ENCODE results near the gene MCAM. TPM values are rescaled to one million over a fixed set of nuclear protein-coding genes. Genes with fewer than 3 reads are reported as not detected.

The MCAM gene
- total RNA-seq, 2 experiments from 2014 or later = 0.69 to 1.3 TPM

GRCh38 chr11:119355091-119355843, 38.3 kb upstream of the MCAM start:
- H3K9me3 ChIP-seq (ENCODE audit: low read length) = no peaks in the 10 kb centered on the region
- H3K4me3 ChIP-seq (ENCODE audit: low read depth, low read length, poor library complexity, severe bottlenecking) = no peak overlapping the region
- no peak for DNase-seq (ENCODE audit: low spot score)
- TF ChIP-seq EZH2phosphoT487 (IDR thresholded peaks at IDR 0.05; ENCODE audit: borderline replicate concordance, low read depth, low read length) = no peak
- H3K4me2 ChIP-seq (ENCODE audit: low read length) = no peak overlapping the region
- peaks cover 52% of the 10 kb centered on the region for H3K36me3 ChIP-seq (ENCODE audit: insufficient read depth, low read length)
- no peaks in the 10 kb centered on the region for H4K20me1 ChIP-seq (ENCODE audit: insufficient read depth, low read length)
- no TSS peak for BruUV-seq (replicated peaks)
- no peaks in the 10 kb centered on the region for H3K9me2 ChIP-seq (ENCODE audit: insufficient read depth, low read length)
- ChIA-PET POLR2A (interaction anchor here (0.6 to 1.1 kb wide), 2 partner anchors 9 to 111 kb away, joined by 4 to 5 read pairs; no protein-coding TSS in a partner anchor), CTCF (ENCODE audit: unreplicated experiment) (interaction anchor here (1.1 to 1.3 kb wide), 2 partner anchors 14 to 28 kb away, joined by 3 to 4 read pairs; no protein-coding TSS in a partner anchor)
- H3K79me2 ChIP-seq (ENCODE audit: insufficient read depth, low read depth, low read length) = no peaks in the 10 kb centered on the region
- intact Hi-C loops (cut with micrococcal nuclease; ENCODE audit: unreplicated experiment) = no loop called here
- H3K4me1 ChIP-seq (ENCODE audit: insufficient read depth, low read length, poor library complexity, severe bottlenecking) = peaks cover 40% of the 10 kb centered on the region
- no peak overlapping the region for H2AFZ ChIP-seq (ENCODE audit: low read length)
- H3K27ac ChIP-seq (ENCODE audit: low read depth, low read length, poor library complexity, severe bottlenecking) = no peak overlapping the region

DNA sequence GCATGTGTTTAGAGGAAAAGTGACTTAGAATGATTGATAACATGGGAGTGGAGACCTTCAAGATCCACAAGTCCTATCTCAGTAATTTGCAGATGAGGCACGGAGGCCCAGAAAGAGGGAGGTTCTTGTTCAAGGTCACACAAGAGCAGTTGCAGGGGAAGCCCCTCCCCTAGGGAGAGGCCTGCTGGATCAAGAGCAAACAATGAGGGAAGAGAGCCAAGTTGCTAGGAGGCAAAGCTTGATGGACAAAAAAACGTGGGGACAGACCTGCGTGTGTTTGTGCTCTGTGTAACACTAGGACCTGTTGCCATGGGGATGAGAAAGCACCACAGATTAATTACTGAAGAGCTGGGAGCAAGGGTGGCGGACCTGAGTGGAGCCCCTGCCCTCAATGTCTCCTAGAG, 35.9 kb upstream of the MCAM start:
- Histone ChIP-seq H4K20me1 (ENCODE audit: insufficient read depth, low read length) (no peaks in the 10 kb centered on the region), H3K4me3 (ENCODE audit: low read depth, low read length, poor library complexity, severe bottlenecking) (no peak overlapping the region), H3K9me2 (ENCODE audit: insufficient read depth, low read length) (no peaks in the 10 kb centered on the region), H3K79me2 (ENCODE audit: insufficient read depth, low read depth, low read length) (no peaks in the 10 kb centered on the region), H3K36me3 (ENCODE audit: insufficient read depth, low read length) (peaks cover 35% of the 10 kb centered on the region), H3K4me1 (ENCODE audit: insufficient read depth, low read length, poor library complexity, severe bottlenecking) (peaks cover 20% of the 10 kb centered on the region), H3K27ac (ENCODE audit: low read depth, low read length, poor library complexity, severe bottlenecking) (no peak overlapping the region), H3K9me3 (ENCODE audit: low read length) (no peaks in the 10 kb centered on the region), H2AFZ (ENCODE audit: low read length) (no peak overlapping the region), H3K4me2 (ENCODE audit: low read length) (no peak overlapping the region)
- ChIA-PET CTCF (ENCODE audit: unreplicated experiment) (no interaction called here), POLR2A (interaction anchor here (1.0 kb wide), 1 partner anchor 21 kb away, joined by 4 read pairs; no protein-coding TSS in a partner anchor)
- intact Hi-C loops (cut with micrococcal nuclease; ENCODE audit: unreplicated experiment) = no loop called here
- no TSS peak for BruUV-seq (replicated peaks)
- no peak for DNase-seq (ENCODE audit: low spot score)
- no peak for TF ChIP-seq CTCF (conservative IDR thresholded peaks at IDR 0.05; ENCODE audit: low read length)
- TF ChIP-seq EZH2phosphoT487 (IDR thresholded peaks at IDR 0.05; ENCODE audit: borderline replicate concordance, low read depth, low read length) = no peak

DNA sequence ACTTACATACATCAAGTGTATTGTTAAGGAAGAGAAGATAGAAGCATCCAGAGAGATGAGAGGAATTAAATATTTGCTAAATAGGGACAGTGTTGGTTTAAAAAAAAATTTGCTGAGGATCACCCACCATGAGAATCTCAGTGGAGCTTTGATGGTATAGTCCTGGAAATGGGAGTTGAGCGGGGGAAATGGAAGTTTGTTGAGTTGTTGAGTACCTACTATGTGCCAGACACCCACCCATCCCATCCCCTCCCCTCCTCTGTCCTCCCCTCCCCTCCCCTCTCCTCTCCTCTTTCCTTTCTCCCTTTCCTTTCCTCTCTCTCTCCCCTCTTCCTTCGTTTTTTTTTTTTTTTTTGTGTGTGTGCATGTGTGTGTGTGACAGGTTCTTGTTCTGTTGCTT, 34.3 kb upstream of the MCAM start:
- no peak for DNase-seq (ENCODE audit: low spot score)
- TF ChIP-seq EZH2phosphoT487 (IDR thresholded peaks at IDR 0.05; ENCODE audit: borderline replicate concordance, low read depth, low read length) = no peak
- no peak for TF ChIP-seq CTCF (conservative IDR thresholded peaks at IDR 0.05; ENCODE audit: low read length)
- Histone ChIP-seq H3K9me3 (ENCODE audit: low read length) (no peaks in the 10 kb centered on the region), H4K20me1 (ENCODE audit: insufficient read depth, low read length) (no peaks in the 10 kb centered on the region), H2AFZ (ENCODE audit: low read length) (no peak overlapping the region), H3K4me2 (ENCODE audit: low read length) (no peak overlapping the region), H3K79me2 (ENCODE audit: insufficient read depth, low read depth, low read length) (no peaks in the 10 kb centered on the region), H3K4me1 (ENCODE audit: insufficient read depth, low read length, poor library complexity, severe bottlenecking) (peaks cover 6% of the 10 kb centered on the region), H3K4me3 (ENCODE audit: low read depth, low read length, poor library complexity, severe bottlenecking) (no peak overlapping the region), H3K9me2 (ENCODE audit: insufficient read depth, low read length) (no peaks in the 10 kb centered on the region), H3K27ac (ENCODE audit: low read depth, low read length, poor library complexity, severe bottlenecking) (no peak overlapping the region), H3K36me3 (ENCODE audit: insufficient read depth, low read length) (peaks cover 20% of the 10 kb centered on the region; the same call in 1 of the 2 replicates)
- no TSS peak for BruUV-seq (replicated peaks)
- POLR2A ChIA-PET = interaction anchor here (0.6 kb wide), 1 partner anchor 22 kb away, joined by 3 read pairs; no protein-coding TSS in a partner anchor
- CTCF ChIA-PET (ENCODE audit: unreplicated experiment) = no interaction called here
- intact Hi-C loops (cut with micrococcal nuclease; ENCODE audit: unreplicated experiment) = no loop called here

All from OCI-LY7 (cell line).